ENCODE results near the gene EXOC4.

DNA sequence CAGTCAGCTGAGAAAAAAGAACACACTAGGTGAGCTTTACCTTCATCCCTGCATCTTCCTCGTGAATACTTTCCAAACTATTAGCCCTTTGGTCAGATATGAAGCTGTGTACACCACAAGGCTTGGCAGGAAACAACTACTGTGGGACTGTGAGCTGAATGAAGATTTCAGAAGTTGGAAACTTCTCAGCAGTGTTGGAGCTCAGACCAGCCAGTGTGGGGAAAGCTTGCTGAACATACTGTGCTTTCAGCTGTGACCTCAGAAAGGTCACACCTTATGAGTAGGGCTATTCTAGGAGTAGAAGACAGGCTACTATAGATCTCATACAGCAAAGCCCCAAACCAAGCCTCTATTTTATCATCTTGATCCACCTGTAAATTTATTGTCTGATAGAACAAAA, 123.6 kb downstream of the EXOC4 start:
- TF ChIP-seq POLR2A (IDR thresholded peaks at IDR 0.05) (no peak), EP300 (IDR thresholded peaks at IDR 0.05) (no peak), POLR2AphosphoS5 (IDR thresholded peaks at IDR 0.05) (no peak)
- TF ChIP-seq, protein P1, sequence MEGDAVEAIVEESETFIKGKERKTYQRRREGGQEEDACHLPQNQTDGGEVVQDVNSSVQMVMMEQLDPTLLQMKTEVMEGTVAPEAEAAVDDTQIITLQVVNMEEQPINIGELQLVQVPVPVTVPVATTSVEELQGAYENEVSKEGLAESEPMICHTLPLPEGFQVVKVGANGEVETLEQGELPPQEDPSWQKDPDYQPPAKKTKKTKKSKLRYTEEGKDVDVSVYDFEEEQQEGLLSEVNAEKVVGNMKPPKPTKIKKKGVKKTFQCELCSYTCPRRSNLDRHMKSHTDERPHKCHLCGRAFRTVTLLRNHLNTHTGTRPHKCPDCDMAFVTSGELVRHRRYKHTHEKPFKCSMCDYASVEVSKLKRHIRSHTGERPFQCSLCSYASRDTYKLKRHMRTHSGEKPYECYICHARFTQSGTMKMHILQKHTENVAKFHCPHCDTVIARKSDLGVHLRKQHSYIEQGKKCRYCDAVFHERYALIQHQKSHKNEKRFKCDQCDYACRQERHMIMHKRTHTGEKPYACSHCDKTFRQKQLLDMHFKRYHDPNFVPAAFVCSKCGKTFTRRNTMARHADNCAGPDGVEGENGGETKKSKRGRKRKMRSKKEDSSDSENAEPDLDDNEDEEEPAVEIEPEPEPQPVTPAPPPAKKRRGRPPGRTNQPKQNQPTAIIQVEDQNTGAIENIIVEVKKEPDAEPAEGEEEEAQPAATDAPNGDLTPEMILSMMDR (IDR thresholded peaks at IDR 0.05), result no peak
